K562 (cell line): ENCODE measurements around the gene FAM228A. TPM values are rescaled to one million over a fixed set of nuclear protein-coding genes. Genes with fewer than 3 reads are reported as not detected.

Experiments used
- AFF1 ChIP-seq, 2 experiments: fragments of 450-650 bp; IDR thresholded peaks; 2 replicates each; pipeline ENCODE4 v1.6.1; 2018; ENCODE audit warnings: mild to moderate bottlenecking in 2 of 2, low read depth in 1 of 2; ENCODE audit not compliant: partially characterized antibody in 2 of 2
- KLF1 ChIP-seq: fragments of 450-650 bp; IDR thresholded peaks from 2 replicates; pipeline ENCODE4 v1.6.1; 2016; ENCODE audit warnings: missing genetic modification characterization, missing compliant biosample characterization
- MTA3 ChIP-seq: fragments of 450-650 bp; formaldehyde crosslinking; IDR thresholded peaks from 2 replicates; pipeline ENCODE4 v1.6.1; 2017; ENCODE audit warnings: mild to moderate bottlenecking, borderline replicate concordance
- SIN3B ChIP-seq: fragments of 450-650 bp; IDR thresholded peaks from 2 replicates; pipeline ENCODE4 v1.6.1; 2017; ENCODE audit warnings: low read depth, mild to moderate bottlenecking, moderate library complexity
- STAT6 ChIP-seq: sonication (generic); formaldehyde crosslinking; IDR thresholded peaks from 2 replicates; pipeline ENCODE4 v1.8.1; 2023; ENCODE audit warnings: mild to moderate bottlenecking, missing genetic modification reagents
- polyA plus RNA-seq, 8 experiments: library from polyadenylated mRNA; depleted of rRNA in 4 of 8; stranded (reverse) in 5 of 8; unstranded in 3 of 8; fragments of >200 nt; fragmentation: Nextera tagmentation in 2 of 8; fragmentation: Illumina TruSeq in 1 of 8; extraction: Ambion mirVana in 2 of 8; extraction: Trizol in 1 of 8; gene quantifications; 2 replicates each; pipeline versions ENCODE4 v1.2.1 to v1.2.3, GENCODE V29; 2011 to 2014; ENCODE audit warnings: inconsistent platforms in 1 of 8, missing spikeins in 1 of 8
- total RNA-seq, 7 experiments: library from RNA; depleted of rRNA in 6 of 7; stranded (reverse); fragments of >200 nt in 6 of 7; fragmentation: Illumina TruSeq in 2 of 7; extraction: Trizol in 2 of 7; gene quantifications; 2 replicates each; pipeline versions ENCODE4 v1.2.1 to v1.2.3, GENCODE V29; 2011 to 2021; ENCODE audit warnings: low replicate concordance in 1 of 7

FAM228A gene
- total and polyA plus RNA-seq, 9 of the 15 experiments (the other 6 are each of a cell fraction or from before 2014, with no cell fraction given) = not detected

- TF ChIP-seq AFF1 (IDR thresholded peaks at IDR 0.05; ENCODE audit: low read depth in 1 of 2, partially characterized antibody in 2 of 2) (no peak), SIN3B (no peak), MTA3 (no peak), STAT6 (CRISPR knock-in tag) (no peak), KLF1 (tag) (no peak)
- TF ChIP-seq, all 486 proteins: peak for 0
These were observed 15.7 kb downstream of the FAM228A start (continued) for GRCh38 chr2:24190503-24190902.
